CD8-positive, alpha-beta memory T cell (primary cell): Measurements from ENCODE around the gene NPSR1. TPM values are rescaled to one million over a fixed set of nuclear protein-coding genes. Genes with fewer than 3 reads are reported as not detected.

Experiments
- CTCF ChIA-PET: fragments of 350-600 bp; sonication (Branson Sonifier 250); formaldehyde crosslinking; loops from one replicate; lab custom pipeline; 2021; ENCODE audit warnings: antibody characterized with exemption; lab: Charles Lee
- POLR2A ChIA-PET: fragments of 350-600 bp; sonication (Branson Sonifier 250); formaldehyde crosslinking; loops from one replicate; lab custom pipeline; 2021; ENCODE audit warnings: antibody characterized with exemption; lab: Charles Lee
- DNase-seq, 5 donors: peaks; one replicate each; pipeline versions ENCODE4 v3.0.0 to v3.0.0-alpha.2; 2020 to 2022; ENCODE audit warnings: mixed read lengths in 1 of 5
- H3K27ac ChIP-seq: one replicate; pipeline ENCODE4 v1.7.0; 2013; ENCODE audit warnings: low read depth, mild to moderate bottlenecking, low read length, moderate library complexity
- H3K27me3 ChIP-seq: 2 replicates; pipeline ENCODE4 v1.7.0; 2013; ENCODE audit warnings: low read length, mild to moderate bottlenecking; ENCODE audit not compliant: insufficient read depth, poor library complexity, severe bottlenecking
- H3K36me3 ChIP-seq: 2 replicates; pipeline ENCODE4 v1.7.0; 2013; ENCODE audit warnings: mild to moderate bottlenecking, low read length, moderate library complexity; ENCODE audit not compliant: insufficient read depth
- H3K4me1 ChIP-seq: 2 replicates; pipeline ENCODE4 v1.7.0; 2013; ENCODE audit warnings: mild to moderate bottlenecking, low read length, moderate library complexity; ENCODE audit not compliant: insufficient read depth
- H3K4me3 ChIP-seq: 2 replicates; pipeline ENCODE4 v1.7.0; 2013; ENCODE audit warnings: mild to moderate bottlenecking, low read length
- H3K9me3 ChIP-seq: 2 replicates; pipeline ENCODE4 v1.7.0; 2013; ENCODE audit warnings: mild to moderate bottlenecking, low read length
- H3K27ac Mint-ChIP-seq, 8 donors: one replicate each; pipeline ENCODE4 v1.8.0; 2020 to 2021; ENCODE audit warnings: mixed read lengths in 8 of 8, mild to moderate bottlenecking in 6 of 8, inconsistent platforms in 3 of 8, moderate library complexity in 3 of 8
- H3K27me3 Mint-ChIP-seq, 2 donors: one replicate each; pipeline ENCODE4 v1.8.0; 2020 to 2021; ENCODE audit warnings: mixed read lengths in 2 of 2, mild to moderate bottlenecking in 1 of 2, moderate library complexity in 1 of 2
- H3K36me3 Mint-ChIP-seq, 3 donors: one replicate each; pipeline ENCODE4 v1.8.0; 2020 to 2021; ENCODE audit warnings: mixed read lengths in 3 of 3, inconsistent platforms in 1 of 3, mild to moderate bottlenecking in 1 of 3
- H3K4me1 Mint-ChIP-seq, 3 donors: one replicate each; pipeline ENCODE4 v1.8.0; 2020 to 2021; ENCODE audit warnings: mixed read lengths in 3 of 3, inconsistent platforms in 1 of 3, mild to moderate bottlenecking in 1 of 3
- H3K4me3 Mint-ChIP-seq, 7 donors: one replicate each; pipeline ENCODE4 v1.8.0; 2020 to 2021; ENCODE audit warnings: mixed read lengths in 7 of 7, mild to moderate bottlenecking in 6 of 7, moderate library complexity in 4 of 7, inconsistent platforms in 2 of 7
- H3K9me3 Mint-ChIP-seq, 5 donors: one replicate each; pipeline ENCODE4 v1.8.0; 2020 to 2022; ENCODE audit warnings: mixed read lengths in 5 of 5, mild to moderate bottlenecking in 3 of 5, moderate library complexity in 2 of 5, inconsistent platforms in 1 of 5
- polyA plus RNA-seq: library from polyadenylated mRNA; unstranded; fragments of 300-500 nt; fragmentation: Illumina TruSeq; gene quantifications from one replicate; pipeline ENCODE4 v1.2.3, GENCODE V29; 2021
- total RNA-seq, 2 experiments: library from RNA; stranded (reverse); gene quantifications; one replicate each; pipeline ENCODE4 v1.2.3, GENCODE V29; 2021

Gene NPSR1
- total and polyA plus RNA-seq, 3 experiments from 2014 or later: not detected

GRCh38 chr7:34655384-34655783 is 2.6 kb upstream of the NPSR1 start:
- H3K4me1 Mint-ChIP-seq: no peaks in the 10 kb centered on the region
- H3K27ac ChIP-seq: no peak overlapping the region
- no peak for DNase-seq
- H3K36me3 Mint-ChIP-seq: no peaks in the 10 kb centered on the region
- POLR2A ChIA-PET: no interaction called here
- H3K27me3 ChIP-seq: no peaks in the 10 kb centered on the region
- peaks cover 0 to 2% (median 0%) of the 10 kb centered on the region in 5 donors for H3K9me3 Mint-ChIP-seq
- H3K36me3 ChIP-seq: no peaks in the 10 kb centered on the region
- H3K4me3 Mint-ChIP-seq: no peak overlapping the region
- H3K27me3 Mint-ChIP-seq: peaks cover 2 to 4% of the 10 kb centered on the region in 2 donors
- no peak overlapping the region for H3K4me3 ChIP-seq
- no peaks in the 10 kb centered on the region for H3K4me1 ChIP-seq
- H3K9me3 ChIP-seq: no peaks in the 10 kb centered on the region
- no peak overlapping the region for H3K27ac Mint-ChIP-seq
- CTCF ChIA-PET: interaction anchor here (0.7 kb wide), 1 partner anchor 15 kb away, joined by 3 read pairs; no protein-coding TSS in a partner anchor

GRCh38 chr7:34656041-34656440 is 2.0 kb upstream of the NPSR1 start:
- no peaks in the 10 kb centered on the region for H3K4me1 ChIP-seq
- Mint-ChIP-seq H3K9me3 (peaks cover 0 to 2% (median 0%) of the 10 kb centered on the region in 5 donors), H3K27ac (no peak overlapping the region), H3K4me1 (no peaks in the 10 kb centered on the region), H3K27me3 (peaks cover 2 to 9% of the 10 kb centered on the region in 2 donors), H3K4me3 (no peak overlapping the region), H3K36me3 (no peaks in the 10 kb centered on the region)
- CTCF ChIA-PET: interaction anchor here (0.7 kb wide), 1 partner anchor 14 kb away, joined by 3 read pairs; no protein-coding TSS in a partner anchor
- no peaks in the 10 kb centered on the region for H3K9me3 ChIP-seq
- no peak overlapping the region for H3K4me3 ChIP-seq
- no peaks in the 10 kb centered on the region for H3K36me3 ChIP-seq
- H3K27me3 ChIP-seq: no peaks in the 10 kb centered on the region
- no peak overlapping the region for H3K27ac ChIP-seq
- no peak for DNase-seq
- POLR2A ChIA-PET: no interaction called here

- DNase-seq: no peak
- H3K9me3 Mint-ChIP-seq: peaks cover 0 to 2% (median 0%) of the 10 kb centered on the region in 5 donors
- no peak overlapping the region for H3K27ac Mint-ChIP-seq
- Histone ChIP-seq H3K27ac (no peak overlapping the region), H3K4me1 (no peaks in the 10 kb centered on the region), H3K27me3 (no peaks in the 10 kb centered on the region), H3K36me3 (no peaks in the 10 kb centered on the region), H3K9me3 (no peaks in the 10 kb centered on the region), H3K4me3 (no peak overlapping the region)
- ChIA-PET CTCF (no interaction called here), POLR2A (no interaction called here)
- H3K4me3 Mint-ChIP-seq: no peak overlapping the region
- no peaks in the 10 kb centered on the region for H3K36me3 Mint-ChIP-seq
- peaks cover 8 to 31% of the 10 kb centered on the region in 2 donors for H3K27me3 Mint-ChIP-seq
- H3K4me1 Mint-ChIP-seq: no peaks in the 10 kb centered on the region
Observed at GRCh38 chr7:34659472-34660075, 1.6 kb downstream of the NPSR1 start.

GRCh38 chr7:34662058-34662708 is 4.2 kb downstream of the NPSR1 start:
- no peak overlapping the region for H3K4me3 ChIP-seq
- no peaks in the 10 kb centered on the region for H3K9me3 ChIP-seq
- no peaks in the 10 kb centered on the region for H3K4me1 Mint-ChIP-seq
- no peak for DNase-seq
- H3K4me1 ChIP-seq: no peaks in the 10 kb centered on the region
- H3K27me3 Mint-ChIP-seq: peaks cover 8 to 36% of the 10 kb centered on the region in 2 donors
- POLR2A ChIA-PET: no interaction called here
- no peaks in the 10 kb centered on the region for H3K36me3 Mint-ChIP-seq
- CTCF ChIA-PET: no interaction called here
- no peak overlapping the region for H3K4me3 Mint-ChIP-seq
- no peaks in the 10 kb centered on the region for H3K27me3 ChIP-seq
- no peaks in the 10 kb centered on the region for H3K9me3 Mint-ChIP-seq
- H3K27ac ChIP-seq: no peak overlapping the region
- no peaks in the 10 kb centered on the region for H3K36me3 ChIP-seq
- no peak overlapping the region for H3K27ac Mint-ChIP-seq

- H3K4me1 Mint-ChIP-seq: no peaks in the 10 kb centered on the region
- CTCF ChIA-PET: no interaction called here
Observed at GRCh38 chr7:34664755-34665154, 6.7 kb downstream of the NPSR1 start.

GRCh38 chr7:34672430-34672829 is 14.4 kb downstream of the NPSR1 start:
- ChIA-PET CTCF (no interaction called here), POLR2A (no interaction called here)
- Mint-ChIP-seq H3K4me3 (no peak overlapping the region), H3K4me1 (no peaks in the 10 kb centered on the region), H3K36me3 (no peaks in the 10 kb centered on the region), H3K27ac (no peak overlapping the region), H3K27me3 (peaks cover 2 to 14% of the 10 kb centered on the region in 2 donors), H3K9me3 (no peaks in the 10 kb centered on the region)
- Histone ChIP-seq H3K4me1 (no peaks in the 10 kb centered on the region), H3K9me3 (no peaks in the 10 kb centered on the region), H3K27ac (no peak overlapping the region), H3K27me3 (no peaks in the 10 kb centered on the region), H3K4me3 (no peak overlapping the region), H3K36me3 (no peaks in the 10 kb centered on the region)
- no peak for DNase-seq

More at GRCh38 chr7:34664755-34665154, 6.7 kb downstream of the NPSR1 start:
- Histone ChIP-seq H3K4me3 (no peak overlapping the region), H3K4me1 (no peaks in the 10 kb centered on the region), H3K27me3 (no peaks in the 10 kb centered on the region), H3K36me3 (no peaks in the 10 kb centered on the region), H3K9me3 (no peaks in the 10 kb centered on the region), H3K27ac (no peak overlapping the region)
- Mint-ChIP-seq H3K36me3 (no peaks in the 10 kb centered on the region), H3K27ac (no peak overlapping the region), H3K4me3 (no peak overlapping the region), H3K27me3 (peaks cover 8 to 49% of the 10 kb centered on the region in 2 donors), H3K9me3 (no peaks in the 10 kb centered on the region)
- DNase-seq: no peak
- POLR2A ChIA-PET: no interaction called here

GRCh38 chr7:34673066-34673465 is 15.0 kb downstream of the NPSR1 start:
- ChIA-PET POLR2A (no interaction called here), CTCF (no interaction called here)
- Mint-ChIP-seq H3K36me3 (no peaks in the 10 kb centered on the region), H3K27me3 (peaks cover 2 to 8% of the 10 kb centered on the region in 2 donors), H3K4me1 (no peaks in the 10 kb centered on the region), H3K27ac (no peak overlapping the region), H3K4me3 (no peak overlapping the region), H3K9me3 (no peaks in the 10 kb centered on the region)
- Histone ChIP-seq H3K36me3 (no peaks in the 10 kb centered on the region), H3K9me3 (no peaks in the 10 kb centered on the region), H3K4me3 (no peak overlapping the region), H3K4me1 (no peaks in the 10 kb centered on the region), H3K27me3 (no peaks in the 10 kb centered on the region), H3K27ac (no peak overlapping the region)
- no peak for DNase-seq

- Histone ChIP-seq H3K4me1 (no peaks in the 10 kb centered on the region), H3K9me3 (no peaks in the 10 kb centered on the region), H3K27me3 (no peaks in the 10 kb centered on the region), H3K27ac (no peak overlapping the region), H3K36me3 (no peaks in the 10 kb centered on the region), H3K4me3 (no peak overlapping the region)
- no peak for DNase-seq
- H3K27ac Mint-ChIP-seq: peak overlapping the region in 1 of 8 donors; percentile 54
- H3K9me3 Mint-ChIP-seq: no peaks in the 10 kb centered on the region
- H3K36me3 Mint-ChIP-seq: no peaks in the 10 kb centered on the region
- peaks cover 0 to 2% of the 10 kb centered on the region in 2 donors for H3K27me3 Mint-ChIP-seq
- no peaks in the 10 kb centered on the region for H3K4me1 Mint-ChIP-seq
- ChIA-PET CTCF (interaction anchor here (0.9 kb wide), 1 partner anchor 14 kb away, joined by 3 read pairs; no protein-coding TSS in a partner anchor), POLR2A (no interaction called here)
- H3K4me3 Mint-ChIP-seq: no peak overlapping the region
Observed at GRCh38 chr7:34675749-34676374, 17.8 kb downstream of the NPSR1 start.
